Measurements from ENCODE around the gene PRRT1B.

- TF ChIP-seq POLR2AphosphoS5 (IDR thresholded peaks at IDR 0.05; ENCODE audit: borderline replicate concordance, low read depth, low read length) = no peak
- TF ChIP-seq FOXP2 (optimal IDR thresholded peaks at IDR 0.05; ENCODE audit: control extremely low read depth, extremely low read length, insufficient read depth) = no peak
- TF ChIP-seq EZH2 (IDR thresholded peaks at IDR 0.05) = no peak
Measured at GRCh38 chr9:131597246-131597645, 51.9 kb downstream of the PRRT1B start.
